Smooth muscle cell (in vitro differentiated cells): Measurements from ENCODE around the gene FHIT. TPM values are rescaled to one million over a fixed set of nuclear protein-coding genes. Genes with fewer than 3 reads are reported as not detected.

Experiments used
- DNase-seq: peaks from one replicate; lab custom pipeline; 2025; ENCODE audit not compliant: unreplicated experiment; lab: John Stamatoyannopoulos, UW
- H2AFZ ChIP-seq: fragments of 200-600 bp; sonication (generic); 2 replicates; pipeline ENCODE4 v1.6.0; 2016; ENCODE audit warnings: antibody characterized with exemption, low read depth, mild to moderate bottlenecking
- H3F3A ChIP-seq: fragments of 200-600 bp; sonication (generic); 2 replicates; pipeline ENCODE4 v1.6.0; 2017; ENCODE audit warnings: antibody characterized with exemption, low read depth
- H3K27ac ChIP-seq: fragments of 200-600 bp; sonication (generic); 2 replicates; pipeline ENCODE4 v1.5.1; 2016; ENCODE audit warnings: low read depth, mild to moderate bottlenecking
- H3K27me3 ChIP-seq: fragments of 200-600 bp; sonication (generic); 2 replicates; pipeline ENCODE4 v1.6.1; 2016; ENCODE audit warnings: low read depth, mild to moderate bottlenecking
- H3K36me3 ChIP-seq: fragments of 200-600 bp; sonication (generic); 2 replicates; pipeline ENCODE4 v1.5.1; 2016; ENCODE audit warnings: low read depth
- H3K4me1 ChIP-seq: fragments of 200-600 bp; sonication (generic); 2 replicates; pipeline ENCODE4 v1.5.1; 2016; ENCODE audit warnings: low read depth
- H3K4me2 ChIP-seq: fragments of 200-600 bp; sonication (generic); 2 replicates; pipeline ENCODE4 v1.6.0; 2016; ENCODE audit warnings: mild to moderate bottlenecking
- H3K4me3 ChIP-seq: fragments of 200-600 bp; sonication (generic); 2 replicates; pipeline ENCODE4 v1.5.1; 2016; ENCODE audit warnings: mild to moderate bottlenecking
- H3K79me2 ChIP-seq: fragments of 200-600 bp; sonication (generic); 2 replicates; pipeline ENCODE4 v1.6.0; 2016; ENCODE audit warnings: low read depth, mild to moderate bottlenecking
- H3K9ac ChIP-seq: fragments of 200-600 bp; sonication (generic); 2 replicates; pipeline ENCODE4 v1.6.0; 2016; ENCODE audit warnings: low read depth
- H3K9me3 ChIP-seq: fragments of 200-600 bp; sonication (generic); replicated peaks from 2 replicates; pipeline ENCODE4 v1.5.1; 2016; ENCODE audit warnings: low read depth
- H4K20me1 ChIP-seq: fragments of 200-600 bp; sonication (generic); 2 replicates; pipeline ENCODE4 v1.6.0; 2016; ENCODE audit warnings: low read depth
- CTCF ChIP-seq: fragments of 200-600 bp; sonication (generic); IDR thresholded peaks from 2 replicates; pipeline ENCODE4 v1.5.1; 2017; ENCODE audit warnings: borderline replicate concordance, mild to moderate bottlenecking, antibody characterized with exemption; ENCODE audit not compliant: insufficient read depth, poor library complexity, severe bottlenecking
- WGBS: methylation state at CpG from one replicate; pipeline ENCODE4 v1.1.7; 2016; ENCODE audit warnings: low lambda C conversion rate; 5-methylcytosine and 5-hydroxymethylcytosine counted together
- polyA plus RNA-seq: library from polyadenylated mRNA; unstranded; fragments of >200 nt; fragmentation: Nextera tagmentation; extraction: Ambion mirVana; gene quantifications from 2 replicates; pipeline ENCODE4 v1.2.1, GENCODE V29; 2016
- total RNA-seq: library from RNA; depleted of rRNA; stranded (reverse); fragments of >200 nt; gene quantifications from 2 replicates; pipeline ENCODE4 v1.2.3, GENCODE V29; 2014

Gene FHIT
- total and polyA plus RNA-seq, 2 experiments from 2014 or later = 5.9 to 6.7 TPM

GRCh38 chr3:60651799-60652198, 599.5 kb downstream of the FHIT start:
- H4K20me1 ChIP-seq = no peaks in the 10 kb centered on the region
- 71% methylated on average over 3 of the region's 3 CpGs for WGBS
- no peak overlapping the region for H2AFZ ChIP-seq
- no peaks in the 10 kb centered on the region for H3K9me3 ChIP-seq
- H3K27ac ChIP-seq = no peak overlapping the region
- no peaks in the 10 kb centered on the region for H3K79me2 ChIP-seq
- no peak overlapping the region for H3K4me2 ChIP-seq
- no peak overlapping the region for H3K4me3 ChIP-seq
- no peaks in the 10 kb centered on the region for H3F3A ChIP-seq
- no peak overlapping the region for H3K9ac ChIP-seq
- no peak for TF ChIP-seq CTCF
- DNase-seq = no peak
- no peaks in the 10 kb centered on the region for H3K27me3 ChIP-seq
- peaks cover 3% of the 10 kb centered on the region for H3K4me1 ChIP-seq
- no peaks in the 10 kb centered on the region for H3K36me3 ChIP-seq

- H2AFZ ChIP-seq = no peak overlapping the region
- H3K4me3 ChIP-seq = no peak overlapping the region
- H3K27me3 ChIP-seq = no peaks in the 10 kb centered on the region
- no peaks in the 10 kb centered on the region for H3F3A ChIP-seq
- no peak overlapping the region for H3K27ac ChIP-seq
- no peaks in the 10 kb centered on the region for H3K36me3 ChIP-seq
- H3K4me1 ChIP-seq = peaks cover 3% of the 10 kb centered on the region
- no peak for TF ChIP-seq CTCF
- H3K9me3 ChIP-seq = no peaks in the 10 kb centered on the region
- no peaks in the 10 kb centered on the region for H4K20me1 ChIP-seq
- DNase-seq = no peak
- no peak overlapping the region for H3K4me2 ChIP-seq
- 62% methylated on average over 2 of the region's 2 CpGs for WGBS
- no peak overlapping the region for H3K9ac ChIP-seq
- no peaks in the 10 kb centered on the region for H3K79me2 ChIP-seq
These were observed 601.1 kb downstream of the FHIT start for GRCh38 chr3:60650171-60650570.

GRCh38 chr3:60645801-60646200, 605.5 kb downstream of the FHIT start:
- Histone ChIP-seq H3K9me3 (no peaks in the 10 kb centered on the region), H2AFZ (no peak overlapping the region), H3K27ac (no peak overlapping the region), H3K4me2 (peak overlapping the region; percentile 4), H3K4me1 (peaks cover 2% of the 10 kb centered on the region), H3K4me3 (no peak overlapping the region), H3F3A (no peaks in the 10 kb centered on the region), H3K27me3 (no peaks in the 10 kb centered on the region), H3K36me3 (no peaks in the 10 kb centered on the region), H3K79me2 (no peaks in the 10 kb centered on the region), H3K9ac (no peak overlapping the region), H4K20me1 (no peaks in the 10 kb centered on the region)
- WGBS = 61% methylated on average over 2 of the region's 2 CpGs
- no peak for DNase-seq
- TF ChIP-seq CTCF = no peak

- 86% methylated on average over 1 of the region's 1 CpG for WGBS
- H3K4me1 ChIP-seq = no peaks in the 10 kb centered on the region
- no peak overlapping the region for H3K4me2 ChIP-seq
- no peak for DNase-seq
- no peak overlapping the region for H2AFZ ChIP-seq
- TF ChIP-seq CTCF = no peak
- H4K20me1 ChIP-seq = no peaks in the 10 kb centered on the region
- no peak overlapping the region for H3K9ac ChIP-seq
- H3F3A ChIP-seq = no peaks in the 10 kb centered on the region
- no peak overlapping the region for H3K4me3 ChIP-seq
- H3K9me3 ChIP-seq = no peaks in the 10 kb centered on the region
- H3K36me3 ChIP-seq = no peaks in the 10 kb centered on the region
- no peak overlapping the region for H3K27ac ChIP-seq
- H3K79me2 ChIP-seq = no peaks in the 10 kb centered on the region
- H3K27me3 ChIP-seq = no peaks in the 10 kb centered on the region
These were observed 607.4 kb downstream of the FHIT start for GRCh38 chr3:60643831-60644230.
